Upper lobe of left lung (tissue), 6 donors: ENCODE measurements around the gene MRPL14. TPM values are rescaled to one million over a fixed set of nuclear protein-coding genes. Genes with fewer than 3 reads are reported as not detected.
A peak's percentile ranks its signal among the peaks of the same experiment; 100 is the strongest.

Experiments used
- ATAC-seq, 2 donors: fragments of 200-7000 bp; cut with Tn5 transposase; one replicate each; pipeline ENCODE4 v1.9.1; 2022; ENCODE audit warnings: mild to moderate bottlenecking in 2 of 2, moderate library complexity in 2 of 2; ENCODE audit not compliant: low FRiP score in 2 of 2
- DNase-seq, 2 donors: peaks; one replicate each; pipeline ENCODE4 v3.0.0-alpha.2; 2019 to 2020
- H3K27ac ChIP-seq, 4 donors: fragments of 200-600 bp; sonication (generic); one replicate each; pipeline ENCODE4 v1.5.1; 2016 to 2019
- H3K27me3 ChIP-seq, 4 donors: fragments of 200-600 bp; sonication (generic); one replicate each; pipeline ENCODE4 v1.5.1; 2017 to 2019
- H3K36me3 ChIP-seq, 4 donors: fragments of 200-600 bp; sonication (generic); one replicate each; pipeline ENCODE4 v1.5.1; 2016 to 2019
- H3K4me1 ChIP-seq, 4 donors: fragments of 200-600 bp; sonication (generic); one replicate each; pipeline ENCODE4 v1.5.1; 2018 to 2019
- H3K4me3 ChIP-seq, 4 donors: fragments of 200-600 bp; sonication (generic); one replicate each; pipeline ENCODE4 v1.5.1; 2017 to 2019; ENCODE audit warnings: mild to moderate bottlenecking in 2 of 4, moderate library complexity in 1 of 4
- H3K9me3 ChIP-seq, 4 donors: fragments of 200-600 bp; sonication (generic); one replicate each; pipeline ENCODE4 v1.5.1; 2018 to 2019
- EP300 ChIP-seq, 4 donors: sonication (generic); formaldehyde crosslinking; IDR thresholded peaks; one replicate each; pipeline ENCODE4 v1.5.1; 2017; ENCODE audit warnings: antibody characterized with exemption in 4 of 4, control low read depth in 2 of 4
- POLR2A ChIP-seq, 4 donors: fragments of 450-650 bp; IDR thresholded peaks; one replicate each; pipeline ENCODE4 v1.5.1; 2016 to 2017; ENCODE audit warnings: antibody characterized with exemption in 4 of 4, mild to moderate bottlenecking in 2 of 4
- POLR2AphosphoS5 ChIP-seq, 2 donors: sonication (generic); formaldehyde crosslinking; IDR thresholded peaks; one replicate each; pipeline ENCODE4 v1.5.1; 2017; ENCODE audit warnings: antibody characterized with exemption in 2 of 2
- WGBS, 2 donors: methylation state at CpG; one replicate each; pipeline ENCODE4 v1.1.5; 2017 to 2018; 5-methylcytosine and 5-hydroxymethylcytosine counted together
- total RNA-seq, 6 donors: library from RNA; depleted of rRNA in 4 of 6; stranded (reverse); fragments of >200 nt in 4 of 6; gene quantifications; one replicate each; pipeline versions ENCODE4 v1.1.0 to v1.2.1, GENCODE V29; 2016 to 2021
- TF ChIP-seq, protein P1 (sequence below), 6 experiments: fragments of 450-650 bp in 4 of 6; fragments of 200-600 bp in 2 of 6; sonication (generic) in 2 of 6; IDR thresholded peaks; one replicate each; pipeline ENCODE4 v1.5.1; 2016 to 2019; ENCODE audit warnings: antibody characterized with exemption in 6 of 6
- donor health status: DM: no; HTN: no; CAD: no; lungs with moderate emphysema.
- donor health status: DM: no; HTN: yes; CAD: no; lungs with severe emphysema.

MRPL14 gene
- total RNA-seq, 6 donors from 2014 or later: 89.1 to 164 (median 97.7) TPM

DNA sequence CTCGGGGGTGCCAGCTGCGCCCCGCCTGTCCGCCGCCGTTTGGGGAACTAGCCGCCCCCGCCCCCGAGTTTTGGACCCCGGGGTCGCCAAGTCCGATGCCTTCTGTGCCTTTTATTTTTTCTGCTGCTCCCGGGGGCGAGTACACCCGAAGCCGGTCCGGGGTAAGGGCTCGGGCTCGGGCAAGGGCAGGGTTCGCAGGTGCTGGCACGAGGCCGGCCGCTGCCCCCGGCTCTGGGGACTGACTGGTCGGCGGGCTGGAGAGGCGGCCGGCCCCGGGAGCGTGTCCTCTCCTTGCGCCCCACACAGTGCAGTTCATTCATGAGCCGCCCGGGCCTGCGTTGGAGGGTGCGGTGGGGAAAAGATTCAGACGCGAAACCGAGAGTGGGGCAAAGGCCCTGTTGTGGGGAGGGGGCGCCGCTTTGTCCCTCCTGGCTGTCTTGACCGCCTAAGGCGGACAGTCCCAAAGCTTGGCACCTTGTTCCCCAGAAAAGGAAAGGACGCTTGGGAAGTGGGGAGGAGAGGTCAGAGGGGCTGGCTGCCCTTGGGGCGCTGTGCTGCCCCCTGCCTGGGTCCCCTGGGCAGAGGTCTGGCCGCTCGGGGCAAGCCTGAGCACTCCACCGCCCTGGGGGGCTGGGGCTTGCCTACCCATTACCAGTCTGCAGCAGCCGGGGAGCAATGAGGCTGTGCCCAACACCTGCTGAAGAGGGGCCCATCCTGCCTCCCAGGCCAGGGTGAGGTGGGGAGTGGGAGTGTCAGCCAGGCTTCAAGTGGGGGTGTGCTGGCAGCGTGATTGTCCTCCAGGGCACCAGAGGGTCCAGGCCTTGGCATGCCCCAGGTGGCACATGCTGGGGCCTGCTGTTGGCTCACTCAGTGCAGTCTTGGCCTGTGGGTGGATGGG lies 1.0 kb upstream of the MRPL14 start:
- Histone ChIP-seq H3K9me3 (no peaks in the 10 kb centered on the region), H3K27ac (peak overlapping the region; percentile 92 to 96 (median 94)), H3K4me1 (peaks cover 22 to 63% (median 33%) of the 10 kb centered on the region in 4 donors), H3K27me3 (no peaks in the 10 kb centered on the region), H3K4me3 (peak overlapping the region; percentile 86 to 98 (median 93)), H3K36me3 (no peaks in the 10 kb centered on the region)
- ATAC-seq (peak; percentile 49 to 70), DNase-seq (peak; percentile 31 to 91)
- WGBS, 2 donors: 8% methylated on average over 14 to 37 of the region's 49 CpGs
- TF ChIP-seq, protein P1, sequence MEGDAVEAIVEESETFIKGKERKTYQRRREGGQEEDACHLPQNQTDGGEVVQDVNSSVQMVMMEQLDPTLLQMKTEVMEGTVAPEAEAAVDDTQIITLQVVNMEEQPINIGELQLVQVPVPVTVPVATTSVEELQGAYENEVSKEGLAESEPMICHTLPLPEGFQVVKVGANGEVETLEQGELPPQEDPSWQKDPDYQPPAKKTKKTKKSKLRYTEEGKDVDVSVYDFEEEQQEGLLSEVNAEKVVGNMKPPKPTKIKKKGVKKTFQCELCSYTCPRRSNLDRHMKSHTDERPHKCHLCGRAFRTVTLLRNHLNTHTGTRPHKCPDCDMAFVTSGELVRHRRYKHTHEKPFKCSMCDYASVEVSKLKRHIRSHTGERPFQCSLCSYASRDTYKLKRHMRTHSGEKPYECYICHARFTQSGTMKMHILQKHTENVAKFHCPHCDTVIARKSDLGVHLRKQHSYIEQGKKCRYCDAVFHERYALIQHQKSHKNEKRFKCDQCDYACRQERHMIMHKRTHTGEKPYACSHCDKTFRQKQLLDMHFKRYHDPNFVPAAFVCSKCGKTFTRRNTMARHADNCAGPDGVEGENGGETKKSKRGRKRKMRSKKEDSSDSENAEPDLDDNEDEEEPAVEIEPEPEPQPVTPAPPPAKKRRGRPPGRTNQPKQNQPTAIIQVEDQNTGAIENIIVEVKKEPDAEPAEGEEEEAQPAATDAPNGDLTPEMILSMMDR (IDR thresholded peaks at IDR 0.05): peak; percentile 7 to 60 (median 32)
- TF ChIP-seq POLR2A (IDR thresholded peaks at IDR 0.05) (peak in 1 of 4 donors; percentile 9), POLR2AphosphoS5 (IDR thresholded peaks at IDR 0.05) (no peak), EP300 (IDR thresholded peaks at IDR 0.05) (no peak)

DNA sequence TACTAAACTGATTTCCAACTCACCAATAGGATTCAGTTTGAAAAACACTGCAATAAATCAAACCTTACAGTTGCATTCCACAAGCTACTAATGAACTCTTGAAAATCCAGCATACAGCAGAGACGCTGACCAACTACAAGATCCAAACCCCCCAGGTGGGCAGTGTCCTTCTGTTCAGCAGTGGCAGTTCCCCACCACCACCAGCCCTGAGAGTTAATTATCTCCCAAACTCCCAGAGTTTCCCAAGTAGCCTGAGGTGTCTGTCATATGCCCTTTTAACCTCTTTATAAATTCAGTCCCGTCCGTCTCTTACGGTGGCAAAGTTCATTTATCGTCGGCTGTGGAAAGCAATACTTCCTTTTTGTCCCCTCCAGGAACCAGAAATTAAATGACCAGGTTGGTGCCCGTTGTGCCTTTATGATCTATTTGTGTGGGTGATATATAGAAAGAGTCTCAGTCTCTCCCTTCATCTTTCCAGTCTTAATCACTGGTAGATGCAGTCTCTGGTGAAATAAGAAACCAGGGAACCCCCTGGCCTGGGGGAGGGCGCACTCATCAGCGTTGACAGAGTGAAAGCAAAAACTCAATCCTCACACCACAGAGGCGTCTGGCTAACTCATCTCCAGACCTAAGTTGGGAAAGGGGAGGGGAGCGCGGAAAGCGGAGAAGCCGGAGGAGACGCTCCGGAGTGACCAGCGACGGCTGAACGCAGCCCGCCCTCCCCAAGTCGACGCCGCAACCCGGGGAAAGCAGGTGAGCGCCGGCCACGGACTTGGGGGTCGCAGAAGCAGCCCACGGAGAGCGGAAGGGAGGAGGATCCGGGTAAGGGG lies 717 bp downstream of the MRPL14 start:
- Histone ChIP-seq H3K36me3 (no peaks in the 10 kb centered on the region), H3K27me3 (no peaks in the 10 kb centered on the region), H3K9me3 (no peaks in the 10 kb centered on the region), H3K27ac (peak overlapping the region; percentile 92 to 96 (median 94)), H3K4me3 (peak overlapping the region; percentile 86 to 98 (median 90)), H3K4me1 (peaks cover 33 to 65% (median 38%) of the 10 kb centered on the region in 4 donors)
- TF ChIP-seq EP300 (IDR thresholded peaks at IDR 0.05) (no peak), POLR2AphosphoS5 (IDR thresholded peaks at IDR 0.05) (no peak), POLR2A (IDR thresholded peaks at IDR 0.05) (peak in 1 of 4 donors; percentile 33)
- WGBS, 2 donors: 2 to 5% methylated on average over 24 to 29 of the region's 31 CpGs
- ATAC-seq (peak; percentile 58 to 67), DNase-seq (peak; percentile 52 to 87)

DNA sequence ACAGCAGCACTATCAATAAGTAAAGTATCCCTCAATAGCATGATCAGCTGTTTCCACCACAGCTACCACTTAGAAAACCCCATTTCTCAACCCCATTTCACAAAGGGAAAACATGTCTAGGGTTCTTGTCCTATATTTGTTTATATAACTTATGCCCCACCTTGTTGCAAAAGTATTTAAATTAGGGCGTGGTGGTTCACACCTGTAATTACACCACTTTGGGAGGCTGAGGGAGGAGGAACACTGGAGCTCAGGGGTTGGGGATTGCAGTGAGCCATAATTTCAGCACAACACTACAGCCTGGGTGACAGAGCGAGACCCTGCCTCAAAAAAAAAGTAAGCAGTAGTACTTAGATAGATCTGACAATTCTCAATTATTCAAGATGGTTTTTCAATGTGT lies 3.7 kb downstream of the MRPL14 start:
- no peaks in the 10 kb centered on the region for H3K36me3 ChIP-seq
- H3K27me3 ChIP-seq: no peaks in the 10 kb centered on the region
- H3K4me1 ChIP-seq: peaks cover 37 to 81% (median 48%) of the 10 kb centered on the region in 4 donors
- peak in 1 of 2 donors; percentile 41 for DNase-seq
- H3K27ac ChIP-seq: peak overlapping the region; percentile 51 to 96 (median 92)
- no peaks in the 10 kb centered on the region for H3K9me3 ChIP-seq
- TF ChIP-seq, protein P1 (IDR thresholded peaks at IDR 0.05): peak in 2 of 6 experiments; percentile 6 to 16
- TF ChIP-seq POLR2A (IDR thresholded peaks at IDR 0.05) (peak in 1 of 4 donors; percentile 72), POLR2AphosphoS5 (IDR thresholded peaks at IDR 0.05) (peak in 1 of 2 donors; percentile 37), EP300 (IDR thresholded peaks at IDR 0.05) (peak in 3 of 4 donors; percentile 19 to 87 (median 41))
- ATAC-seq: no peak
- H3K4me3 ChIP-seq: peak overlapping the region in 1 of 4 donors; percentile 86
- 54 to 80% methylated on average over 2 of the region's 2 CpGs for WGBS, 2 donors

DNA sequence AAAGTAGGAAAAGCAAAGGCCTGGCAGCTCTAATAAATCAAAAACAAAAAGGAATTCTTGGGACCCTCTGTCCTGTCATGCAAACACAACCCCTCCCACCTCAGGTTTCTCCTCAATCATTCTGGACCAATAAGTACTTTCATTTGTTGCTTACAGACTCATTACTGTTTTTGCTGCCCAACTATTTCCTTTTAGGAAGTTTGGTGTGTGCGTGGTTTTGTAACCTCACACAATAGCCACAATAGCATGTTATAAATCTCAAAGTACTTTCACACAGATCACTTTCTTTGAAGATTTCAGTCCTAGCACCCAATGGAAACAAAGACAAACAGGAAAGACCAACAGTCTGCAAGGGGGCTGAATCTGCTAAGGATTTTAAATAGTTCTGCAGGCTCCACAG lies 4.5 kb downstream of the MRPL14 start:
- TF ChIP-seq POLR2AphosphoS5 (IDR thresholded peaks at IDR 0.05): no peak
- TF ChIP-seq EP300 (IDR thresholded peaks at IDR 0.05): no peak
- TF ChIP-seq, protein P1 (IDR thresholded peaks at IDR 0.05): no peak
- no peak for TF ChIP-seq POLR2A (IDR thresholded peaks at IDR 0.05)
- Histone ChIP-seq H3K27me3 (no peaks in the 10 kb centered on the region), H3K4me1 (peaks cover 34 to 81% (median 48%) of the 10 kb centered on the region in 4 donors), H3K4me3 (peak overlapping the region in 1 of 4 donors; percentile 1), H3K36me3 (peaks cover 0 to 3% (median 0%) of the 10 kb centered on the region in 4 donors), H3K27ac (peak overlapping the region; percentile 51 to 93 (median 88)), H3K9me3 (no peaks in the 10 kb centered on the region)
- no peak for DNase-seq
- no peak for ATAC-seq
- WGBS, 2 donors: 3 to 8% methylated on average over 1 of the region's 1 CpG
